NCI-H2029 (cell line): ENCODE measurements around the gene PRDM16.

ENCODE experiments used
- DNase-seq: peaks from one replicate; lab custom pipeline; 2025; lab: John Stamatoyannopoulos, UW

PRDM16 gene

GRCh38 chr1:3397311-3397710 lies 328.3 kb downstream of the PRDM16 start:
- no peak for DNase-seq

GRCh38 chr1:3398396-3399140 lies 329.6 kb downstream of the PRDM16 start:
- DNase-seq = no peak

- no peak for DNase-seq
These were observed 330.7 kb downstream of the PRDM16 start for GRCh38 chr1:3399732-3400131.

- DNase-seq = no peak
These were observed 332.7 kb downstream of the PRDM16 start for GRCh38 chr1:3401585-3402257.

- no peak for DNase-seq
These were observed 333.4 kb downstream of the PRDM16 start for GRCh38 chr1:3402258-3403010.

- no peak for DNase-seq
These were observed 334.0 kb downstream of the PRDM16 start for GRCh38 chr1:3403011-3403345.

- DNase-seq = no peak
These were observed 334.6 kb downstream of the PRDM16 start for GRCh38 chr1:3403388-3404231.

- no peak for DNase-seq
These were observed 335.3 kb downstream of the PRDM16 start for GRCh38 chr1:3404301-3404700.

GRCh38 chr1:3404801-3405200 lies 335.8 kb downstream of the PRDM16 start:
- DNase-seq = no peak

GRCh38 chr1:3405491-3405890 lies 336.5 kb downstream of the PRDM16 start:
- no peak for DNase-seq

- DNase-seq = no peak
These were observed 337.2 kb downstream of the PRDM16 start for GRCh38 chr1:3405974-3406867.

GRCh38 chr1:3407021-3407420 lies 338.0 kb downstream of the PRDM16 start:
- DNase-seq = no peak

- DNase-seq = no peak
These were observed 339.8 kb downstream of the PRDM16 start for GRCh38 chr1:3408751-3409266.

GRCh38 chr1:3409366-3410141 lies 340.6 kb downstream of the PRDM16 start:
- DNase-seq = no peak

GRCh38 chr1:3410142-3410925 lies 341.3 kb downstream of the PRDM16 start:
- DNase-seq = no peak

GRCh38 chr1:3411806-3412205 lies 342.8 kb downstream of the PRDM16 start:
- no peak for DNase-seq

GRCh38 chr1:3412376-3412775 lies 343.4 kb downstream of the PRDM16 start:
- no peak for DNase-seq

GRCh38 chr1:3413975-3414710 lies 345.1 kb downstream of the PRDM16 start:
- DNase-seq = no peak
